Measurements from ENCODE around the gene ZNF76. TPM values are rescaled to one million over a fixed set of nuclear protein-coding genes. Genes with fewer than 3 reads are reported as not detected.

Gene ZNF76
- total and polyA plus RNA-seq, 4 donors = 10.6 to 18.4 (median 12.4) TPM

DNA sequence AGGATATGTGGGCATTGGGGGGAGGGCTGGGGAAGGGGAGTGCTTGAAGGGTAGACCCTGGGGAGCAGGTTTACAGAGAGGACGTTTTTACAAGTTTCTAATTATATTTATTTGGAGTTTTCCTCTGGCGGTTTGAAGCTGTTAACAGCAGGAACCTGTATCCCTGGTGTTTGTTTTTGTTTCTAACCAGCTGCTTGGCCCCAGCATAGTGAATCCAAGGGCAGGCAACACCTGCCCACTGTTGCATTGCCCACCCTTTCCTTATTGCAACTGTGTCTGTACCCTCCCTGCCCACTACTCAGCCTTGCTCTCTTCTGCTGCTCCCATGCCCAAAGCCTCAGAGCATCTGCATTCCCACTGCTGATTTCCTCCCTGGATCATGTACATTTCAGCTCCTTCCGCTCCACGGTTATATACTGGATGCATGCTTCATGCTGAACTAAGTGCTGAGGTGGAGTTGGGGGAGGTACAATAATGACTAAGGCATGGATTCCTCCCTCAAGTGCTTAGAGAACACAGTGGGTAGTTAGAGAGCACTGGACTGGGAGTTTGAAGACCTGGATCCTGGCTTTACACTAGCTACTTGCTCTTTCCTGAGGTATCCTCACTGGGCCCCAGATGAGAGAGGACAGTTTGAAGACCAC lies 39.7 kb upstream of the ZNF76 start:
- H3K9me3 ChIP-seq (ENCODE audit: control insufficient read depth in 4 of 4, low read length in 3 of 4) = no peaks in the 10 kb centered on the region
- H3K9ac ChIP-seq (ENCODE audit: low read depth in 1 of 2, low read length in 2 of 2) = no peak overlapping the region
- no peaks in the 10 kb centered on the region for H3K36me3 ChIP-seq (ENCODE audit: control insufficient read depth in 4 of 4, insufficient read depth in 3 of 4, low read depth in 1 of 4, low read length in 3 of 4)
- no peak overlapping the region for H3K4me3 ChIP-seq (ENCODE audit: low read depth in 1 of 3, low read length in 3 of 3)
- H3K4me1 ChIP-seq (ENCODE audit: control insufficient read depth in 4 of 4, insufficient read depth in 4 of 4, low read length in 3 of 4) = no peaks in the 10 kb centered on the region
- TF ChIP-seq FOXA1 (IDR thresholded peaks at IDR 0.05) (no peak), GABPA (IDR thresholded peaks at IDR 0.05 in 1 of 2, conservative IDR thresholded peaks at IDR 0.05 in 1 of 2) (no peak), RAD21 (IDR thresholded peaks at IDR 0.05) (no peak), HNF4A (conservative IDR thresholded peaks at IDR 0.05) (no peak), REST (IDR thresholded peaks at IDR 0.05) (no peak), FOXA2 (IDR thresholded peaks at IDR 0.05) (no peak), TAF1 (conservative IDR thresholded peaks at IDR 0.05) (no peak), HNF4G (IDR thresholded peaks at IDR 0.05) (no peak), NR2F2 (IDR thresholded peaks at IDR 0.05) (no peak), SP1 (IDR thresholded peaks at IDR 0.05) (no peak), YY1 (IDR thresholded peaks at IDR 0.05) (no peak), JUND (IDR thresholded peaks at IDR 0.05) (no peak)
- TF ChIP-seq, protein P1, sequence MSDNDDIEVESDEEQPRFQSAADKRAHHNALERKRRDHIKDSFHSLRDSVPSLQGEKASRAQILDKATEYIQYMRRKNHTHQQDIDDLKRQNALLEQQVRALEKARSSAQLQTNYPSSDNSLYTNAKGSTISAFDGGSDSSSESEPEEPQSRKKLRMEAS (IDR thresholded peaks at IDR 0.05) = no peak
- H3K27me3 ChIP-seq (ENCODE audit: control insufficient read depth in 4 of 4, insufficient read depth in 4 of 4, low read length in 3 of 4) = no peaks in the 10 kb centered on the region
- no peak overlapping the region for H3K27ac ChIP-seq (ENCODE audit: low read depth in 1 of 2, low read length in 2 of 2)
- 78% methylated on average over 4 of the region's 4 CpGs for WGBS
- DNase-seq (ENCODE audit: low spot score) = no peak

GRCh38 chr6:35220711-35221110 lies 38.8 kb upstream of the ZNF76 start:
- H3K27ac ChIP-seq (ENCODE audit: low read depth in 1 of 2, low read length in 2 of 2) = no peak overlapping the region
- H3K4me3 ChIP-seq (ENCODE audit: low read depth in 1 of 3, low read length in 3 of 3) = no peak overlapping the region

More at GRCh38 chr6:35220711-35221110, 38.8 kb upstream of the ZNF76 start:
- Histone ChIP-seq H3K9ac (ENCODE audit: low read depth in 1 of 2, low read length in 2 of 2) (no peak overlapping the region), H3K36me3 (ENCODE audit: control insufficient read depth in 4 of 4, insufficient read depth in 3 of 4, low read depth in 1 of 4, low read length in 3 of 4) (no peaks in the 10 kb centered on the region), H3K27me3 (ENCODE audit: control insufficient read depth in 4 of 4, insufficient read depth in 4 of 4, low read length in 3 of 4) (no peaks in the 10 kb centered on the region), H3K4me1 (ENCODE audit: control insufficient read depth in 4 of 4, insufficient read depth in 4 of 4, low read length in 3 of 4) (no peaks in the 10 kb centered on the region), H3K9me3 (ENCODE audit: control insufficient read depth in 4 of 4, low read length in 3 of 4) (no peaks in the 10 kb centered on the region)
- 89% methylated on average over 1 of the region's 1 CpG for WGBS
- TF ChIP-seq HNF4G (IDR thresholded peaks at IDR 0.05) (no peak), FOXA2 (IDR thresholded peaks at IDR 0.05) (no peak), RXRA (IDR thresholded peaks at IDR 0.05) (no peak), YY1 (IDR thresholded peaks at IDR 0.05) (no peak), SP1 (IDR thresholded peaks at IDR 0.05) (no peak), NR2F2 (IDR thresholded peaks at IDR 0.05) (no peak), TAF1 (conservative IDR thresholded peaks at IDR 0.05) (no peak), EGR1 (IDR thresholded peaks at IDR 0.05; ENCODE audit: low read depth in 2 of 2) (no peak), RAD21 (IDR thresholded peaks at IDR 0.05) (no peak)
- TF ChIP-seq, protein P1 (IDR thresholded peaks at IDR 0.05) = no peak
- TF ChIP-seq, protein P2, sequence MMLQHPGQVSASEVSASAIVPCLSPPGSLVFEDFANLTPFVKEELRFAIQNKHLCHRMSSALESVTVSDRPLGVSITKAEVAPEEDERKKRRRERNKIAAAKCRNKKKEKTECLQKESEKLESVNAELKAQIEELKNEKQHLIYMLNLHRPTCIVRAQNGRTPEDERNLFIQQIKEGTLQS (IDR thresholded peaks at IDR 0.05) = no peak
- TF ChIP-seq, protein P3, sequence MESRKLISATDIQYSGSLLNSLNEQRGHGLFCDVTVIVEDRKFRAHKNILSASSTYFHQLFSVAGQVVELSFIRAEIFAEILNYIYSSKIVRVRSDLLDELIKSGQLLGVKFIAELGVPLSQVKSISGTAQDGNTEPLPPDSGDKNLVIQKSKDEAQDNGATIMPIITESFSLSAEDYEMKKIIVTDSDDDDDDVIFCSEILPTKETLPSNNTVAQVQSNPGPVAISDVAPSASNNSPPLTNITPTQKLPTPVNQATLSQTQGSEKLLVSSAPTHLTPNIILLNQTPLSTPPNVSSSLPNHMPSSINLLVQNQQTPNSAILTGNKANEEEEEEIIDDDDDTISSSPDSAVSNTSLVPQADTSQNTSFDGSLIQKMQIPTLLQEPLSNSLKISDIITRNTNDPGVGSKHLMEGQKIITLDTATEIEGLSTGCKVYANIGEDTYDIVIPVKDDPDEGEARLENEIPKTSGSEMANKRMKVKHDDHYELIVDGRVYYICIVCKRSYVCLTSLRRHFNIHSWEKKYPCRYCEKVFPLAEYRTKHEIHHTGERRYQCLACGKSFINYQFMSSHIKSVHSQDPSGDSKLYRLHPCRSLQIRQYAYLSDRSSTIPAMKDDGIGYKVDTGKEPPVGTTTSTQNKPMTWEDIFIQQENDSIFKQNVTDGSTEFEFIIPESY (IDR thresholded peaks at IDR 0.05) = no peak
- DNase-seq (ENCODE audit: low spot score) = no peak

All from liver (tissue), 9 donors.